H9 (cell line): Measurements from ENCODE around the gene ADSS1. TPM values are rescaled to one million over a fixed set of nuclear protein-coding genes. Genes with fewer than 3 reads are reported as not detected.

Source experiments
- DNase-seq: peaks from one replicate; pipeline ENCODE4 v3.0.0-alpha.2; 2017
- H2AFZ ChIP-seq: one replicate; pipeline ENCODE4 v1.6.1; 2013; ENCODE audit warnings: mild to moderate bottlenecking, low read length, control low read depth, moderate library complexity
- H2AK5ac ChIP-seq: 2 replicates; pipeline ENCODE4 v1.6.1; 2013; ENCODE audit warnings: low read length, control low read depth, mixed read lengths; ENCODE audit not compliant: insufficient read length
- H2BK120ac ChIP-seq: one replicate; pipeline ENCODE4 v1.6.1; 2013; ENCODE audit warnings: low read depth, mild to moderate bottlenecking, low read length, control low read depth, inconsistent platforms; ENCODE audit not compliant: poor library complexity, severe bottlenecking
- H2BK12ac ChIP-seq: 2 replicates; pipeline ENCODE4 v1.6.1; 2013; ENCODE audit warnings: low read length, control low read depth, mixed read lengths, low read depth; ENCODE audit not compliant: insufficient read length
- H2BK15ac ChIP-seq: 2 replicates; pipeline ENCODE4 v1.6.1; 2013; ENCODE audit warnings: low read depth, low read length, control low read depth
- H2BK20ac ChIP-seq: one replicate; pipeline ENCODE4 v1.6.1; 2013; ENCODE audit warnings: low read depth, mild to moderate bottlenecking, low read length, control low read depth, inconsistent platforms; ENCODE audit not compliant: poor library complexity, severe bottlenecking
- H2BK5ac ChIP-seq: 2 replicates; pipeline ENCODE4 v1.6.1; 2013; ENCODE audit warnings: low read length, control low read depth, mixed read lengths; ENCODE audit not compliant: insufficient read length
- H3K14ac ChIP-seq: 2 replicates; pipeline ENCODE4 v1.6.1; 2013; ENCODE audit warnings: low read length, control low read depth; ENCODE audit not compliant: insufficient read depth
- H3K18ac ChIP-seq: 2 replicates; pipeline ENCODE4 v1.6.1; 2013; ENCODE audit warnings: low read depth, mild to moderate bottlenecking, mixed read lengths, low read length, control low read depth; ENCODE audit not compliant: insufficient read length
- H3K23ac ChIP-seq: 2 replicates; pipeline ENCODE4 v1.6.1; 2013; ENCODE audit warnings: low read length, control low read depth, mixed read lengths, low read depth; ENCODE audit not compliant: insufficient read length
- H3K23me2 ChIP-seq: 2 replicates; pipeline ENCODE4 v1.6.1; 2013; ENCODE audit warnings: low read depth, mild to moderate bottlenecking, mixed read lengths, low read length, control low read depth; ENCODE audit not compliant: insufficient read length, poor library complexity, severe bottlenecking
- H3K27ac ChIP-seq: 2 replicates; pipeline ENCODE4 v1.5.1; 2013; ENCODE audit warnings: low read length, control low read depth, mixed read lengths, low read depth; ENCODE audit not compliant: insufficient read length
- H3K27me3 ChIP-seq: 2 replicates; pipeline ENCODE4 v1.6.1; 2013; ENCODE audit warnings: low read length, control low read depth, inconsistent platforms; ENCODE audit not compliant: insufficient read depth
- H3K4ac ChIP-seq: 2 replicates; pipeline ENCODE4 v1.6.1; 2013; ENCODE audit warnings: low read depth, mild to moderate bottlenecking, control low read depth, inconsistent platforms, low read length, moderate library complexity
- H3K4me1 ChIP-seq: 2 replicates; pipeline ENCODE4 v1.6.1; 2013; ENCODE audit warnings: low read length, control low read depth, inconsistent platforms; ENCODE audit not compliant: insufficient read depth
- H3K4me2 ChIP-seq: 2 replicates; pipeline ENCODE4 v1.6.1; 2013; ENCODE audit warnings: low read length, control low read depth, mixed read lengths; ENCODE audit not compliant: insufficient read length, insufficient read depth
- H3K56ac ChIP-seq: 2 replicates; pipeline ENCODE4 v1.6.1; 2013; ENCODE audit warnings: low read depth, mild to moderate bottlenecking, mixed read lengths, low read length, control low read depth; ENCODE audit not compliant: insufficient read length
- H3K79me1 ChIP-seq: 2 replicates; pipeline ENCODE4 v1.6.1; 2013; ENCODE audit warnings: low read depth, mild to moderate bottlenecking, moderate library complexity, low read length, control low read depth, inconsistent platforms; ENCODE audit not compliant: insufficient read depth, poor library complexity, severe bottlenecking
- H3K79me2 ChIP-seq: 2 replicates; pipeline ENCODE4 v1.6.1; 2013; ENCODE audit warnings: low read length, control low read depth, inconsistent platforms; ENCODE audit not compliant: insufficient read depth
- H3K9ac ChIP-seq: 2 replicates; pipeline ENCODE4 v1.6.1; 2013; ENCODE audit warnings: low read length, control low read depth, mixed read lengths; ENCODE audit not compliant: insufficient read length; ENCODE audit errors: extremely low read depth
- H3K9me3 ChIP-seq: one replicate; pipeline ENCODE4 v1.6.1; 2013; ENCODE audit warnings: low read depth, low read length, inconsistent platforms; ENCODE audit not compliant: control insufficient read depth
- H3T11ph ChIP-seq: one replicate; pipeline ENCODE4 v1.6.1; 2013; ENCODE audit warnings: mild to moderate bottlenecking, low read length, control low read depth, inconsistent platforms
- H4K20me1 ChIP-seq: one replicate; pipeline ENCODE4 v1.6.1; 2013; ENCODE audit not compliant: control insufficient read depth, insufficient read length, insufficient read depth
- H4K5ac ChIP-seq: 2 replicates; pipeline ENCODE4 v1.6.1; 2013; ENCODE audit warnings: low read depth, mild to moderate bottlenecking, mixed read lengths, low read length, control low read depth; ENCODE audit not compliant: insufficient read length
- H4K8ac ChIP-seq: replicated peaks from 2 replicates; pipeline ENCODE4 v1.6.1; 2013; ENCODE audit warnings: low read length, control low read depth, mixed read lengths, low read depth; ENCODE audit not compliant: insufficient read length
- H4K91ac ChIP-seq: 2 replicates; pipeline ENCODE4 v1.6.1; 2013; ENCODE audit warnings: low read depth, mild to moderate bottlenecking, moderate library complexity, mixed read lengths, low read length, control low read depth; ENCODE audit not compliant: insufficient read length
- H3K27ac Mint-ChIP-seq, 3 experiments: 2 replicates in 2 of 3; 3 replicates in 1 of 3; pipeline ENCODE4 v1.8.0; 2020 to 2021; ENCODE audit warnings: mixed read lengths in 3 of 3, mild to moderate bottlenecking in 1 of 3, moderate library complexity in 1 of 3
- H3K27me3 Mint-ChIP-seq: 2 replicates; pipeline ENCODE4 v1.8.0; 2021; ENCODE audit warnings: low read depth, mild to moderate bottlenecking, moderate library complexity, mixed read lengths
- H3K36me3 Mint-ChIP-seq, 3 experiments: 2 replicates in 2 of 3; 3 replicates in 1 of 3; pipeline ENCODE4 v1.8.0; 2020 to 2021; ENCODE audit warnings: low read depth in 3 of 3, mixed read lengths in 3 of 3; ENCODE audit not compliant: insufficient read depth in 1 of 3
- H3K4me1 Mint-ChIP-seq, 2 experiments: 2 replicates each; pipeline ENCODE4 v1.8.0; 2020; ENCODE audit warnings: mixed read lengths in 2 of 2
- H3K4me3 Mint-ChIP-seq, 2 experiments: 2 replicates in 1 of 2; 3 replicates in 1 of 2; pipeline ENCODE4 v1.8.0; 2020 to 2021; ENCODE audit warnings: mild to moderate bottlenecking in 2 of 2, mixed read lengths in 2 of 2, moderate library complexity in 1 of 2
- H3K9me3 Mint-ChIP-seq, 2 experiments: 2 replicates in 1 of 2; 3 replicates in 1 of 2; pipeline ENCODE4 v1.8.0; 2020; ENCODE audit warnings: mild to moderate bottlenecking in 2 of 2, mixed read lengths in 2 of 2, moderate library complexity in 1 of 2
- CTCF ChIP-seq: fragments of 200-600 bp; sonication (generic); conservative IDR thresholded peaks from 3 replicates; pipeline ENCODE4 v1.8.0; 2021; ENCODE audit warnings: antibody characterized with exemption, mild to moderate bottlenecking
- WGBS: extraction: QIAGEN DNeasy Blood & Tissue Kit; methylation state at CpG from one replicate; pipeline ENCODE4 v1.1.7; 2013; ENCODE audit warnings: missing lambda C conversion rate, low lambda C conversion rate, mixed read lengths; ENCODE audit not compliant: insufficient read length; ENCODE audit errors: extremely low coverage; 5-methylcytosine and 5-hydroxymethylcytosine counted together
- total RNA-seq: library from RNA; stranded (reverse); gene quantifications from 2 replicates; pipeline ENCODE4 v1.2.1, GENCODE V29; 2021

ADSS1 gene
- total RNA-seq, 1 experiment from 2014 or later = 8.5 TPM

- no peak overlapping the region for H2BK5ac ChIP-seq
- H4K8ac ChIP-seq = no peak overlapping the region
- no peak for DNase-seq
- peaks cover 0 to 1% of the 10 kb centered on the region in 2 experiments; a peak in 1 of 5 replicates for H3K9me3 Mint-ChIP-seq
- H3K79me2 ChIP-seq = no peaks in the 10 kb centered on the region
- H3K36me3 Mint-ChIP-seq = peaks cover 19 to 38% (median 30%) of the 10 kb centered on the region in 3 experiments
- H3K9ac ChIP-seq = no peak overlapping the region
- no peak overlapping the region for H4K5ac ChIP-seq
- no peak overlapping the region for H2BK20ac ChIP-seq
- no peak overlapping the region for H3K18ac ChIP-seq
- no peak overlapping the region for H2BK12ac ChIP-seq
- no peaks in the 10 kb centered on the region for H3K27me3 ChIP-seq
- no peaks in the 10 kb centered on the region for H3K4me1 Mint-ChIP-seq
- no peak overlapping the region for H3K14ac ChIP-seq
- H3K23me2 ChIP-seq = no peaks in the 10 kb centered on the region
- no peak overlapping the region for H3K23ac ChIP-seq
- no peak overlapping the region for H4K91ac ChIP-seq
- no peaks in the 10 kb centered on the region for H4K20me1 ChIP-seq
- no peaks in the 10 kb centered on the region for H3K27me3 Mint-ChIP-seq
- no peak overlapping the region for H3K4ac ChIP-seq
- no peak overlapping the region for H2AFZ ChIP-seq
- H2BK15ac ChIP-seq = no peak overlapping the region
- H3K4me1 ChIP-seq = no peaks in the 10 kb centered on the region
- no peak for TF ChIP-seq CTCF
- H3K4me2 ChIP-seq = no peak overlapping the region
- no peak overlapping the region for H3K56ac ChIP-seq
- no peak overlapping the region for H2BK120ac ChIP-seq
- no peaks in the 10 kb centered on the region for H3K9me3 ChIP-seq
- WGBS = no CpG with 5 or more reads among the region's 15 CpGs
- no peak overlapping the region for H3K27ac ChIP-seq
- no peak overlapping the region for H3T11ph ChIP-seq
- no peak overlapping the region for H3K27ac Mint-ChIP-seq
- no peak overlapping the region for H2AK5ac ChIP-seq
- H3K4me3 Mint-ChIP-seq = no peak overlapping the region
- no peaks in the 10 kb centered on the region for H3K79me1 ChIP-seq
Measured at GRCh38 chr14:104776481-104776880, 52.5 kb downstream of the ADSS1 start.
